GM19463 (cell line): ENCODE measurements around the gene OR5K3.
"Not testable (repeated sequence)": the region's sequence is repeated elsewhere in the genome, so short reads cannot be mapped to it uniquely, and the experiment has no call there.

Experiments
- ATAC-seq: cut with Tn5 transposase; IDR thresholded peaks from one replicate; pipeline ENCODE4 v1.9.1; 2021; ENCODE audit warnings: mild to moderate bottlenecking, moderate library complexity; ENCODE audit not compliant: unreplicated experiment

The OR5K3 gene, protein sequence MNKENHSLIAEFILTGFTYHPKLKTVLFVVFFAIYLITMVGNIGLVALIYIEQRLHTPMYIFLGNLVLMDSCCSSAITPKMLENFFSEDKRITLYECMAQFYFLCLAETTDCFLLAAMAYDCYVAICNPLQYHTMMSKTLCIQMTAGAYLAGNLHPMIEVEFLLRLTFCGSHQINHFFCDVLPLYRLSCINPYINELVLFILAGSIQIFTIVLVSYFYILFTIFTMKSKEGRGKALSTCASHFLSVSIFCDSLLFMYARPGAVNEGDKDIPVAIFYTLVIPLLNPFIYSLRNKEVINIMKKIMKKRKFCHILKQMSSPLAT

GRCh38 chr3:98390366-98390765 is at the start of gene OR5K3:
Gene OR5K3, plus strand, starts transcription at chr3:98390666. Its CDS starts 0 bp downstream, at chr3:98390666.
- no peak for ATAC-seq

DNA sequence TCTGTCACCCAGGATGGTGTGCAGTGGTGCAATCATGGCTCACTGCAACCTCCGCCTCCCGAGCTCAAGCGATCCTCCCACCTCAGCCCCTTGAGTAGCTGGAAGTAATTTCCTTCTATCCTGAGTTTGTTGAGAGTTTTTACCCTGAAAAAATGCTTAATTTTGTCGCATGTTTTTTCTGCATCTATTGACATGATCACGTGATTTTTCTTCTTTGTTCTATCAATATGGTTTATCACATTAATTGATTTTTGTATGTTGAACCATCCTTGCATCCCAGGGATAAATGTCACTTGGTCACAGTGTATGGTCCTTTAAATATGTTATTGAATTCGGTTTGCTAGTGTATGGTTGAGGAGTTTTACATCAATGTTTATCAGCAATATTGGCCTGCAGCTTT is 48.7 kb upstream of the OR5K3 start:
- no peak for ATAC-seq

GRCh38 chr3:98343647-98344507 is 46.6 kb upstream of the OR5K3 start:
- peak; percentile 70 for ATAC-seq

DNA sequence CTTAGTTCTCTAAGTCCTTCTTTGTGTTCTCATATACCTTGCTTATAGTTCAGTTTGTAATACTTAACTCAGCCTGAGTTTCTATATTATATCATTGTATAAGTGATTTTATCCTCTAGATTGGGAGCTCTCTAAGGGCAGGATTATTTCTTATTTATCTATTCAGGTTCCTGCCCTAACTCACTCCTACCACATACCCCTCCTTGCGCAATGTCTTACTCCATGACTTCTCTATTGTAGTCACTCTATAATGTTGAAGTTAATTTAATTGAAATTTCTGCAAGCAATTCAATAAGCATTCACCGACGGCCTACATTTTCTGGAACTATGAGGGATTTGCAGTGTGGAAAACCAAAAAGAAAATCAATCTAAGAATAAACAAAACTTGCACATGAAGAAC is 40.4 kb upstream of the OR5K3 start:
- ATAC-seq = no peak

DNA sequence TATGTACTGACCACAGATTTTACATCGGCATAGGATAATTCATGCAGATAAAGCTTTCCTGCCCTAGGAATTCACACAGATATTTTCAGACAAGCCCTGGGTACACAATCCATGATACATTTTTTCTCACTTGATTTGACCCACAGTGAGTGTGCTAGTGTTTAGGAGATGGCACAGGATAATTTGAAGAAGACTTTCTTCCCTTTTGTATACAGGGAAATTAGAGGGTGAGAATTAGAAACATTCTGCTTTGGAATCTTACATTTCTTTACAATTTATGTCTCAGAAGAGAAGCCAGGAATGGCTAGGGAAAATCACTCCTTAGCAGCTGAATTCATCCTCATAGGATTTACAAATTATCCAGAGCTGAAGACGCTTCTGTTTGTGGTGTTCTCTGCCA is 36.9 kb upstream of the OR5K3 start, which contains the start of gene OR5K4:
Gene OR5K4 (plus strand): TSS at position 301 of the 400 bp plus-strand sequence. CDS start 0 bp downstream, at position 301.
- no peak for ATAC-seq

DNA sequence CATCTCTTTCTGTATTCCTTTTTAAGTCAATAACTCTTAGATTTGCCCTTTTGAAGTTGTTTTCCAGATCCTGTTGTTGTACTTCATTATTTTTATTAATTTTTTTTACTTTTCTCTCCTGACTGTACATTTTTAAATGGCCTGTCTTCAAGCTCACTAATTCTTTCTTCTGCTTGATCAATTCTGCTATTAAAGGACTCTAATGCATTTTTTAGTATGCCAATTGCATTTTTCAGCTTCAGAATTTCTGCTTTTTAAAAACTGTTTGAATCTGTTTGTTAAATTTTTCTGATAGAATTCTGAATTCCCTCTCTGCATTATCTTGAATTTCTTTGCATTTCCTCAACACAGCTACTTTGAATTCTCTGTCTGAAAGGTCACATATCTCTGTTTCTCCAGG is 31.2 kb upstream of the OR5K3 start:
- ATAC-seq = no peak

GRCh38 chr3:98359993-98360675 is 30.3 kb upstream of the OR5K3 start:
- ATAC-seq = peak; percentile 77

DNA sequence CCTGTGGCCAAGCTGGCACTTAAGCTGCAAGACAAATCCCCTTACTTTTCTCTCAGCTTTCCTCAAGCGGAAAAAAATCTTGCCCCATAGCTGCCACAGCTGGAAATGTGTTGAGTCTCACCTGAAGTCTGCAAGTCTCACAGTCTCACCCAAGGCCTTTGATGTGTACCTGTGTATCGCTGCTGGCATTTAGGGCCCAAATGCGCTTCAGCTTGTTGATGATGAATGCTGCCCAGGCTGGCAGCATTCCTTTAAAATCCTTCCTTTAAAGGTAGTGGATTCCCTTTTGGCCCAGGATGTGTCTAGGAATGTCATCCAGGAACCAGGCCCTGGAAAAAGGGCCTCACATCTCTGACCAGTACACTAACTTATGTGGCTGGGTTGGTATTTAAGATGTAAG is 29.8 kb upstream of the OR5K3 start:
- ATAC-seq = no peak

GRCh38 chr3:98361289-98361688 is 29.2 kb upstream of the OR5K3 start:
- ATAC-seq = peak; percentile 55

DNA sequence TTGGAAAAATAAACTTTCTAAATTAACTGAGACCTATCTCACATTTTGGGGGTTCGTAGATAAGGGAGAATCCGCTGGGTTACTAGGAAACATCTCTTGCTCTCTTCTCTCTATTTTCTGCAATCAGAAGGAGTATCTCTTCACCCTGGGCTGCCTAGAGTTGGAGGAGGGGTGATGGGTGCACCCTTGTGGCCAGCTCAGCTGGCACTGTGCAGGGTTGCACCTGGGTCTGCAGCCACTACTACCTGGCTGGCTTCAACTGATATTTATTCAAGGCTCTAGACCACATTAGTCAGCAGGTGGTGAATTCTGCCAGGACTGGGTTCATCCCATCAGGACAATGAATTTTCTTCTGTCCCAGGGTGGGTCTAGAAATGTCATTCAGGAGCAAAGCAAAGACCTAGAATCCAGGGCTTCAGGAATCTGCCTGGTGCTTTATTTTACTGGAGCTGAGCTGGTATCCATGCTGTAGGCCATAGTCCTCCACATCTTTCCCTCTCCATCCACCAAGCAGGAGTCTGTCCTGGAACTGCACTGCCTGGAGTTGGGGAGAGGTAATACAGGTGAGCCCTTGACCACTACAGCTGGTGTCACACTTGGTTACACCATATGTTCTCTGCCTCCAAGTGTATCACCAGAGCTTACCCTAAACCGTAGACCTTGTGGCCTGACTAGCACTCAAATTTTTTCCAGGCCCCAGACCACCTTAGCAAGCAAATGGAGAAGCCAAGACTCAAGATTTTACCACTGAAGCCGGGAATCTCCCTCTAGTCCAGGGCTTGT is 22.8 kb upstream of the OR5K3 start:
- no peak for ATAC-seq

GRCh38 chr3:98371186-98371585 is 19.3 kb upstream of the OR5K3 start:
- no peak for ATAC-seq

GRCh38 chr3:98371853-98372252 is 18.6 kb upstream of the OR5K3 start:
- no peak for ATAC-seq

GRCh38 chr3:98372445-98372844 is 18.0 kb upstream of the OR5K3 start:
- ATAC-seq = no peak

GRCh38 chr3:98376631-98377030 is 13.8 kb upstream of the OR5K3 start:
- ATAC-seq = no peak

GRCh38 chr3:98388147-98388546 is 2.3 kb upstream of the OR5K3 start:
- no peak for ATAC-seq

DNA sequence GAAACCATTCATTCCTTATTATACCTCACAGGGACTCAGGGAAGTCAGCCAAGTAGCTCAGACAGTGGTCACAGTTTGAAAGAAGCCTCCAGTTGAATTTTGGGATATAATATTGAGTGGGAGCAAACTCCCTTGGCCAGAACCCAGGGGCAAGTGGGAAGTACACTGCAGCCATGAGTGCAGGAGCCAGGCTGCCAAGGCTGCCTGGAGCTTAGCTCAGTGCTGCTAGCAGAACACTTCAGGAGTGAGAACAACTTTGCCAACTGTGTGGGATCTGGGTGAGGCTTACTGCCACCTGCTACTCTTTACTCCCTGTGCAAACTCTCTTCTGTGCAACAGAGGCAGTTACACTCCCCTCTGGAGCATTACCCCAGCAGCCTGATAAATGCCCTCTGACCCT is 4.6 kb downstream of the OR5K3 start:
- ATAC-seq = no peak

GRCh38 chr3:98396482-98396881 is 6.0 kb downstream of the OR5K3 start:
- ATAC-seq = not testable (repeated sequence)

DNA sequence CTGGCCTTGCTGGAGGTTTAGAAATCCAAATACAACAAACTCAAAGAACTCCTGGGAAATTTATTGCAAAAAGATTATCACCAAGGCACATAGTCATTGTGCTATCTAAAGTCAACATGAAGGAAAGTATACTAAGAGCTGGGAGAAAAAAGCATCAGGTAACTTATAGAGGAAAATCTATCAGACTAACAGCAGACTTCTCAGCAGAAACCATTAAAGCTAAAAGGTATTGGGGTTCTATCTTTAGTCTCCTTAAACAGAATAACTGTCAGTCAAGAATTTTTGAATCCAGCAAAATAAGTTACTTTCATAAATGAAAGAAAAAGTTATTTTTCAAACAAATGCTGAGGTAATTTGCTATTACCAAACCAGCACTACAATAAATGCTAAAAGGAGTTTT is 8.0 kb downstream of the OR5K3 start:
- no peak for ATAC-seq

GRCh38 chr3:98402507-98402906 is 12.0 kb downstream of the OR5K3 start:
- ATAC-seq = no peak

DNA sequence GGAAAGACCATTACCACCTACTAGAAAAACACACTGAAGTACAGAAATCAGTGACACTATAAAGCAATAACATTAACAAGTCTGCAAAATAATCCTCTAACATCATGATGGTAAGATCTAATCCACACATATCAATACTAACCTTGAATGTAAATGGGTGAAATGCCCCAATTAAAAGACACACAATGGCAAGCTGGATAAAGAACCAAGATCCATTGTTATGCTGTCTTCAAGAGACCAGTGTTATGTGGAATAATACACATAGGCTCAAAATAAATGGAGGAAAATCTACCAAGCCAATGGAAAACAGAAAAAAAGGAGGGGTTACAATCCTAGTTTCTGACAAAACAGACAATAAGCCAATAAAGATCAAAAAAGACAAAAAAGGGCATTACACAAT is 13.5 kb downstream of the OR5K3 start:
- ATAC-seq = no peak

- no peak for ATAC-seq
These were observed 15.6 kb downstream of the OR5K3 start for GRCh38 chr3:98406034-98406433.
